Activated T-helper 1 cell treated with anti-CD3 and anti-CD28 coated beads, Interleukin-12 subunit alpha, Interleukin-12 subunit beta, Interleukin-2, Interleukin-4 antibody, amounts not matched to agents 30 ng/mL and 10 ng/mL and 1 ng/mL, durations not matched to agents 14 hours and 24 hours and 36 hours (primary cell): ENCODE data around the gene CSF3. TPM values are rescaled to one million over a fixed set of nuclear protein-coding genes. Genes with fewer than 3 reads are reported as not detected.

ENCODE experiments used
- DNase-seq: peaks from one replicate; pipeline ENCODE4 v3.0.0; 2021; ENCODE audit warnings: low spot score
- H3K27ac Mint-ChIP-seq: one replicate; pipeline ENCODE4 v1.8.0; 2021; ENCODE audit warnings: mild to moderate bottlenecking, mixed read lengths
- H3K27me3 Mint-ChIP-seq: one replicate; pipeline ENCODE4 v1.8.0; 2022; ENCODE audit warnings: mild to moderate bottlenecking, moderate library complexity, mixed read lengths; ENCODE audit not compliant: insufficient read depth
- H3K36me3 Mint-ChIP-seq: one replicate; pipeline ENCODE4 v1.8.0; 2021; ENCODE audit warnings: low read depth, mixed read lengths
- H3K4me1 Mint-ChIP-seq: one replicate; pipeline ENCODE4 v1.8.0; 2021; ENCODE audit warnings: low read depth, mixed read lengths
- H3K4me3 Mint-ChIP-seq: one replicate; pipeline ENCODE4 v1.8.0; 2021; ENCODE audit warnings: mild to moderate bottlenecking, moderate library complexity, mixed read lengths
- H3K9me3 Mint-ChIP-seq: one replicate; pipeline ENCODE4 v1.8.0; 2021; ENCODE audit warnings: mixed read lengths
- intact Hi-C: fragments of 100-400 bp; cut with micrococcal nuclease; formaldehyde crosslinking; loops from one replicate; pipeline ENCODE4 v1.15.1; 2024
- total RNA-seq: library from RNA; stranded (reverse); gene quantifications from 2 replicates; pipeline ENCODE4 v1.2.3, GENCODE V29; 2022

The CSF3 gene
- total RNA-seq, 1 donor from 2014 or later = not detected

DNA sequence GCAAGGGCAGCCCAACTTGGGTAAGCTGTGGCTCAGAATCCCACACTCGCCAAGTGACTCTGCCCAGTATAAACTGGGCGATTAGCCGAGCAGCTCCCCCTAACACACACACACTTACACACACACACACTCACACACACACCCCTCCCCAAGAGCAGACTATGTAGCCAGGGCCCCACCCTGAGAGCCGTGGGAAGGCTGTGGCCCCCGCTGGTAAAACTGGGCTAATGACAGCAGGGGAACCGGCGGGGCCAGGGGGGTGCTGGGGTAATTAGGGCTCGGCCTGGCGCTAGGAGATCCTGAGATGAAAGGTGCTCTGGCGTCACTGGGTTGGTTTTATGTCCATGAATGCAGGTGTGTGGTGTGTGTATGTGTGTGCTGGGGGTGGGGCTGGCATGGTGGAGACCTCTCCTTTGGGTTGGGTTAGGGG is 46.4 kb downstream of the CSF3 start:
- intact Hi-C loops = loop anchor here (1.0 kb wide), 2 partner anchors 7 to 14 kb away; partner anchors contain the start of gene MED24
- Mint-ChIP-seq H3K4me1 (peaks cover 29% of the 10 kb centered on the region), H3K27me3 (peaks cover 46% of the 10 kb centered on the region), H3K36me3 (no peaks in the 10 kb centered on the region), H3K27ac (no peak overlapping the region), H3K9me3 (no peaks in the 10 kb centered on the region), H3K4me3 (peak overlapping the region; percentile 86)
- no peak for DNase-seq

DNA sequence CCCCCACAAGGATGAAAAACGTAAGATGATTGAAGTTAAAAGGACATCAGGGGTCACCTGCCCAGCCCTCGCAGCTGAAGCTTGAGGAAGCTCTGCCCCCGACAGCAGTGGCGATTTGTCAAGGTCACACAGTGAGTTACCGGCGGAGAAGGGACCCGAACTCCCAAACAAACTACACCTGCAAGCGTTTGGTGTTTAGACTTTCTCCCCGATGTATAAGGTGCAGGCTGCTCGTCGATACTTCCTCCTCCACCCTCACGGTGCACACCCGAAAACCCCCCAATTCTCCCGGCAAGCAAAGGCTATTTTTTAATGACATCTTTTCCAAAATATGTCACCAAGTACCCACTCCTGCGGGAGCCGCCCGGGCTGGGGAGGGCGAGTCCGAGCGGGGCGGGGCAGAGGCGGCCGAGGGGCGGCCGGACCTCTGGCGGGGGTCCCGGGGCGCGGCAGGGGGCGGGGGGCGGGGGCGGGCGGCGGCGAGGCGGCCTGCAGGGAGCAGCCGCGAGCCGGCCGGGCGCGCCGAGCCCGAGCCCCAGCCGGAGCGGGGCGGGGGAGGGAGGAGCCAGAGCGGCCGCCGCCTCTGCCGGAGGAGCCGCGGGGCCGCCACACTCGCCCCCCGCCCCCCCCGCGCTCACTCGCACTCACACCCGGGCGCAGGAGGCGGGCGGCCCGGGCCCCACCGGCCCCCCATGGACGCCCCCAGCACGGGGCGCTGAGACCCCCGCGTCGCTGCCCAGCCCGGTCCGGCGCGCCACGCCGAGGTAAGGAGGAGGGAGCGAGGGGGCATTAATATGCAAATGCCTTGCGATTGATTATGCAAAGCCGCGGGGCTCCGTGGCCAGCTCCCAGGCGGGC is 47.3 kb downstream of the CSF3 start, which contains the start of gene THRA:
Gene THRA, plus strand, starts transcription at position 637 of the 858 bp plus-strand sequence. CDS start 11,524 bp downstream, outside the sequence.
- intact Hi-C loops = loop anchor here (1.0 kb wide), 2 partner anchors 8 to 13 kb away; partner anchors contain the start of gene MED24
- peak within 1 kb of the TSS; percentile 29 for H3K27ac Mint-ChIP-seq
- H3K4me1 Mint-ChIP-seq = peaks cover 33% of the 10 kb centered on the region
- peaks cover 43% of the 10 kb centered on the region for H3K27me3 Mint-ChIP-seq
- peak within 1 kb of the TSS; percentile 86 for H3K4me3 Mint-ChIP-seq
- peak; percentile 54 for DNase-seq
- H3K36me3 Mint-ChIP-seq = no peaks in the 10 kb centered on the region
- H3K9me3 Mint-ChIP-seq = no peaks in the 10 kb centered on the region

DNA sequence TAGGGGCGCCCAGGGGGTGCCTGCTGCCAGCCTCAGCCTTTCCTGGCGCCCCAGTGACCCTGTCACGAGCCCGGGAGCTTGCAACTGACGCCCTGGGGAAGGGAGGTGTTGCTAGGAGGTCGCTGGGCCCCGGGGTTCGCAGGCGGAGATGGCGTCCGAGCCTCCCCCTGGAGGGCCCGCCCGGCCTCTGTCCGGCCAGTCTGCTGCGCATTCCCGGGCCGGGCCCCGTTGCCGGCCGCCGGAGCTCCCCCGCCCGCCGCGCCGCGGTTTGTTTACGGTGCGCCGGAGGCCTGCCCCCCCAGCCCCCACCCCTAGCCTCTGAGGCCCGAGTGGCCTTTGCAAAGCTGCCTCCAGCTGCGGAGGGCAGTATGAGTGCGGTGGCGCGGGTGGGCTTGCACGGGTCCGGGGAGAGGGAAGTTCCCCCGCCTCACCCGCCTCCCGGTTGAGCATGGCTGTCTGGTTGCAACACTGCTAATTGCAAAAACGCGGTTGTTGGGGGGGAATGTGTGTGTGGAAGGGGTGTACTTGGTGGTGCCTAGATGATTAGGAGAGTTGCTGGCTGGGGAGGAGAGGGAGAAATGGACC is 48.0 kb downstream of the CSF3 start:
- Mint-ChIP-seq H3K36me3 (no peaks in the 10 kb centered on the region), H3K4me3 (peak overlapping the region; percentile 64), H3K27ac (peak overlapping the region; percentile 29), H3K4me1 (peaks cover 40% of the 10 kb centered on the region), H3K9me3 (no peaks in the 10 kb centered on the region), H3K27me3 (peaks cover 43% of the 10 kb centered on the region)
- intact Hi-C loops = no loop called here
- no peak for DNase-seq

DNA sequence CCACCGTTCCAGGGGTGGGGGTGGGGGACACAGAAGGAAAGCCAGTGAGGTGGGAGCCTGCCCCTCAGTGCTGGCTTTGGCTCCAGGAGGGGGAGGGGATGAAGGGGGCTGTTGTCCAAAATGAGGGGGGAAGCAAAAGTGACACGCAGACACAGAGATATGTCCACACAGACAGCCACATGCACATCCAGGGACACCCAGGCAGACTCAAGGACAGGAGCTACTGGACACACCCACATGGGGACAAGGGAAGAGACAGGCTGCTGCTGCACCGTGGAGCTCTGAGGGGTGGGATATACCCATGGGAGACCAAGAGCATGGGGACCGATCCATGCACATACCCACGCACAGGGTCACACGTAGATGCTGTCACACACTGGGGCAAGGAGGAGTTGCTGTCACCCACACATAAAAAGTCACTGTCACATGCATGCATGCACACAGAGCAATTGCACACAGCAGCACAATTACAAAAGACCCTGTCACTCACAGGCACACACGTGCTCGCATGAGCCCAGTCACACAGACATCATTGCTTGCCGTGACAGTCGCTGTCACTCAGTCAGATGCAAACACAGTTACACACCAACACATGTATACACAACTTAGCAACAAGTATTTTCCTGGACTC is 48.8 kb downstream of the CSF3 start:
- no peak for DNase-seq
- peaks cover 47% of the 10 kb centered on the region for H3K4me1 Mint-ChIP-seq
- H3K4me3 Mint-ChIP-seq = peak overlapping the region; percentile 64
- peaks cover 43% of the 10 kb centered on the region for H3K27me3 Mint-ChIP-seq
- intact Hi-C loops = no loop called here
- H3K9me3 Mint-ChIP-seq = no peaks in the 10 kb centered on the region
- H3K27ac Mint-ChIP-seq = peak overlapping the region; percentile 29
- H3K36me3 Mint-ChIP-seq = no peaks in the 10 kb centered on the region

DNA sequence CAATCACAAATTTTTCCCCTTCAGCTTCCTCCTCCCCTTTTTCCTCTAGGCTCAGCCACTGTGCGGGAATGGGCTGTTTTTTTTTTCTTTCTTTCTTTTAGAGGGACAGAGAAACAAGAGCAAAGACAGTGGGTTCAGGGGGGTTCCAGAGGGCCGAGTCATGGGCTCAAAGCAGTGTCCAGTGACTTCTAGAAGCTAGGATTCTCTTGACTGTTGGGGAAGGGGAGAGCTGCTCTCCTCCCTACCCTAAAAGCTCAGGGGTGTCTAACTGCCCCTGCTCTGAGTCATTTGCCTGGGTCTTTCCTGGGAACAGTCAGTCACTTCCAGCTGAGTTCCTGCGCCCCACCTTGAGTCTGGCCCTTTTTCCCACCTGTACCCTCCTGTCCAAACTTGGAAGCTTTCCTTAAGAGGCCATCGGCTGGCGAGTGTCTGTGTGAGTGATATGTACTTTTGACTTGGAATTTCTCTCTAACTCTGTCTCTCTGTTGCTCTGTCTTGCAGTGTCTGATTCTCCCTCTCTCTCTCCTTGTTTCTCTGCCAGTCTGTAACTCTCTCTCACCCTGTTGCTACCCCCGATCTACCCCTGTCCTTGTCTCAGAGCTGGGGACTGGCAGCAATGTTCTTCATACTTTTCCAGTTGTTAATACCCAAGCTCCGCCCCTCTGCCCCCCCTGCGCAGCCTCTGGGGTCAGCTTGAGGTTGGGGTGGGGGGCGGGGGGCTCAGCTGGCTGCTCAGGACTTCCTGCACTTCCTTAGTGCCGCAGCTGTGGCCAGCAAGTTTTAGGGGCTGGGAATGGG is 49.9 kb downstream of the CSF3 start:
- H3K27ac Mint-ChIP-seq = peak overlapping the region; percentile 15
- no peaks in the 10 kb centered on the region for H3K36me3 Mint-ChIP-seq
- peaks cover 37% of the 10 kb centered on the region for H3K27me3 Mint-ChIP-seq
- peak overlapping the region; percentile 64 for H3K4me3 Mint-ChIP-seq
- peaks cover 59% of the 10 kb centered on the region for H3K4me1 Mint-ChIP-seq
- H3K9me3 Mint-ChIP-seq = no peaks in the 10 kb centered on the region
- intact Hi-C loops = loop anchor here (5.0 kb wide), 1 partner anchor 102 kb away; no protein-coding TSS in a partner anchor
- no peak for DNase-seq

DNA sequence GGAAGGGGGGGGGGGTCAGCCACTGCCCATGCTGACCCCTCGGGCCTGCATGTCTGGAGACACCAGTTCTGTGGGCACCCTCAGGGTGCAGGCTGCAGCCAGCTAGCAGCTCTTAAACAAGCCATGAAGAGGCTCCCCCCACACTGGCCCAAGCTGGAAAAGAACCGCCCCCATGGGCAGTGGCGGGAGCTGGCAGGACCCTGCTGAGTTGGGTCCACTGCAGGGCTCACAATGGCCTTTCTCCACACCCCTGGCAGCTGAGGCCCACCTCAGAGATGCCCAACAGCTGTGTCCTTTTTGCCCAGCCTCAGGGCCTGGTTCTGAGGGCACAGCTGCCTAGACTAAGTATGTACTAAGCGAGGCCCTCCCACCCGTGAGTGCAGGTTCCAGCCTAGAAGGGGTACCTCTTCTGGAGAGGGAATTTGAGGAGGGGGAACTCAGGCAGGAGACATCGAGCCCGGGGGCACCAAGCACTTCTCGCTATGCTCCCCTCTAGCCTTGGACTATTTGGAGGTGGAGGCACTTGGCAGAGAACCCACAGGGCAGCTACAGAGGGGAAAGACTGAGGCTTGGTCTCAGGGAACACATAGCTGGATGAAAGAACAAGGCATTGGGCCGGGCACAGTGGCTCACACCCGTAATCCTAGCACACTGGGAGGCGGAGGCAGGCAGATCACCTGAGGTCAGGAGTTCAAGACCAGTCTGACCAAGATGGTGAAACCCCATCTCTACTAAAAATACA is 50.7 kb downstream of the CSF3 start:
- no peak for DNase-seq
- no peak overlapping the region for H3K27ac Mint-ChIP-seq
- no peaks in the 10 kb centered on the region for H3K36me3 Mint-ChIP-seq
- peaks cover 35% of the 10 kb centered on the region for H3K27me3 Mint-ChIP-seq
- H3K4me1 Mint-ChIP-seq = peaks cover 60% of the 10 kb centered on the region
- no peaks in the 10 kb centered on the region for H3K9me3 Mint-ChIP-seq
- intact Hi-C loops = loop anchor here (5.0 kb wide), 1 partner anchor 101 kb away; no protein-coding TSS in a partner anchor
- no peak overlapping the region for H3K4me3 Mint-ChIP-seq

Other genes starting within 250 kb of the CSF3 start
- gene IKZF3, start 151.1 kb upstream of the CSF3 start, total RNA-seq = 22.8 and 25.1 TPM in 2 replicates
- 0.37 TPM in 1 of 2 replicates, not detected in the other for gene ZPBP2, start 147.2 kb upstream of the CSF3 start, total RNA-seq
- 23.8 and 27.4 TPM in 2 replicates for gene GSDMB, start 96.8 kb upstream of the CSF3 start, total RNA-seq
- 70.8 and 77.4 TPM in 2 replicates for gene ORMDL3, start 87.8 kb upstream of the CSF3 start, total RNA-seq
- gene LRRC3C, start 87.7 kb upstream of the CSF3 start, total RNA-seq = not detected in 2 replicates
- 0.42 and 0.73 TPM in 2 replicates for gene GSDMA, start 52.4 kb upstream of the CSF3 start, total RNA-seq
- gene PSMD3, start 34.6 kb upstream of the CSF3 start, total RNA-seq = 191 and 201 TPM in 2 replicates
- gene MED24, start 39.0 kb downstream of the CSF3 start, total RNA-seq = 113 and 120 TPM in 2 replicates
- gene THRA, start 47.5 kb downstream of the CSF3 start, total RNA-seq = 2.9 and 3.5 TPM in 2 replicates
- gene NR1D1, start 85.1 kb downstream of the CSF3 start, total RNA-seq = 8.7 and 9.6 TPM in 2 replicates
- 87.6 and 88.2 TPM in 2 replicates for gene MSL1, start 106.5 kb downstream of the CSF3 start, total RNA-seq
- 117 TPM in 2 replicates for gene CASC3, start 125.1 kb downstream of the CSF3 start, total RNA-seq
- 11.8 and 13.0 TPM in 2 replicates for gene RAPGEFL1, start 162.0 kb downstream of the CSF3 start, total RNA-seq
- 25.8 and 27.6 TPM in 2 replicates for gene WIPF2, start 203.9 kb downstream of the CSF3 start, total RNA-seq